Esophagus muscularis mucosa (tissue), 3 donors: Measurements from ENCODE around the gene ZBTB1.

Experiments used
- POLR2A ChIP-seq: fragments of 450-650 bp; IDR thresholded peaks from one replicate; pipeline ENCODE4 v1.6.1; 2017; ENCODE audit warnings: antibody characterized with exemption, moderate library complexity, mild to moderate bottlenecking, low read depth
- TF ChIP-seq, protein P1 (sequence below), 3 experiments: fragments of 200-600 bp in 2 of 3; fragments of 450-650 bp in 1 of 3; sonication (generic) in 2 of 3; IDR thresholded peaks; one replicate each; pipeline ENCODE4 v1.5.1; 2017 to 2019; ENCODE audit warnings: antibody characterized with exemption in 3 of 3, mild to moderate bottlenecking in 2 of 3, moderate library complexity in 1 of 3

DNA sequence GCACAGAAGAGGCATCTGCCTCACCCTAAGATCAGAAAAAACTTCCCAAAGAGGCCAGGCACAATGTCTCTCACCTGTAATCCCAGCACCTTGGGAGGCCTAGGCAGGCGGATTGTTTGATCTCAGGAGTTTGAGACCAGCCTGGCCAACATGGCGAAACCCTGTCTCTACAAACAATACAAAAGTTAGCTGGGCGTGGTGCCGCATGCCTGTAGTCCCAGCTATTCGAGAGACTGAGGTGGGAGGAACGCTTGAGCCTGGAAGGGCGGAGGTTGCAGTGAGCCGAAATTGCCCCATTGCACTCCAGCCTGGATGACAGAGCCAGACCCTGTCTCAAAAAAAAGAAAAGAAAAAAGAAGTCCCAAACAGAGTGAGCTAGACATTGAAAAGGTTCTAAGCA, 4.5 kb downstream of the ZBTB1 start:
- TF ChIP-seq, protein P1, sequence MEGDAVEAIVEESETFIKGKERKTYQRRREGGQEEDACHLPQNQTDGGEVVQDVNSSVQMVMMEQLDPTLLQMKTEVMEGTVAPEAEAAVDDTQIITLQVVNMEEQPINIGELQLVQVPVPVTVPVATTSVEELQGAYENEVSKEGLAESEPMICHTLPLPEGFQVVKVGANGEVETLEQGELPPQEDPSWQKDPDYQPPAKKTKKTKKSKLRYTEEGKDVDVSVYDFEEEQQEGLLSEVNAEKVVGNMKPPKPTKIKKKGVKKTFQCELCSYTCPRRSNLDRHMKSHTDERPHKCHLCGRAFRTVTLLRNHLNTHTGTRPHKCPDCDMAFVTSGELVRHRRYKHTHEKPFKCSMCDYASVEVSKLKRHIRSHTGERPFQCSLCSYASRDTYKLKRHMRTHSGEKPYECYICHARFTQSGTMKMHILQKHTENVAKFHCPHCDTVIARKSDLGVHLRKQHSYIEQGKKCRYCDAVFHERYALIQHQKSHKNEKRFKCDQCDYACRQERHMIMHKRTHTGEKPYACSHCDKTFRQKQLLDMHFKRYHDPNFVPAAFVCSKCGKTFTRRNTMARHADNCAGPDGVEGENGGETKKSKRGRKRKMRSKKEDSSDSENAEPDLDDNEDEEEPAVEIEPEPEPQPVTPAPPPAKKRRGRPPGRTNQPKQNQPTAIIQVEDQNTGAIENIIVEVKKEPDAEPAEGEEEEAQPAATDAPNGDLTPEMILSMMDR (IDR thresholded peaks at IDR 0.05) = no peak
- no peak for TF ChIP-seq POLR2A
